Measurements from ENCODE around the gene CDH11.

The CDH11 gene

DNA sequence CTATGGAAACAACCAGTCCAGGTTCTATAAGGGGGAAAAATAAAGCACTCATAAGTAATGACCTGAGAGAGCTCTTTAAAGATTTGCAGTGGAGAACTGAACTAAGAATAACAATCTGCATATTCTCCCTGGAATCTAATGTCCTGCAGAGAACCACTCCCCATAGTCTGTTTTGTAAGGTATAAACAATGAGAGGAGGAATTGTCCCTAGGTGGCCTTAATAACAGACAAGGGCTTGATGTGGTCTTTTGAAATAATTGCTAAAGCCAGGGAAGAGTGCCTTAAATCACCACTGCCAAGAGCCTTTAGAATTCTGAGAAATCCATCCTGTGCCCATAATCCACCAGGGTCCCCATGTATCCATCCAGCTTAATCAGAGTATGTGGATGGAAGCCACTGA, 106.3 kb downstream of the CDH11 start:
- no peak for DNase-seq (ENCODE audit: low spot score)
- in situ Hi-C loops (cut with MboI; ENCODE audit: low sequenced_read_pairs, unreplicated experiment), result no loop called here
- TF ChIP-seq, protein P1, sequence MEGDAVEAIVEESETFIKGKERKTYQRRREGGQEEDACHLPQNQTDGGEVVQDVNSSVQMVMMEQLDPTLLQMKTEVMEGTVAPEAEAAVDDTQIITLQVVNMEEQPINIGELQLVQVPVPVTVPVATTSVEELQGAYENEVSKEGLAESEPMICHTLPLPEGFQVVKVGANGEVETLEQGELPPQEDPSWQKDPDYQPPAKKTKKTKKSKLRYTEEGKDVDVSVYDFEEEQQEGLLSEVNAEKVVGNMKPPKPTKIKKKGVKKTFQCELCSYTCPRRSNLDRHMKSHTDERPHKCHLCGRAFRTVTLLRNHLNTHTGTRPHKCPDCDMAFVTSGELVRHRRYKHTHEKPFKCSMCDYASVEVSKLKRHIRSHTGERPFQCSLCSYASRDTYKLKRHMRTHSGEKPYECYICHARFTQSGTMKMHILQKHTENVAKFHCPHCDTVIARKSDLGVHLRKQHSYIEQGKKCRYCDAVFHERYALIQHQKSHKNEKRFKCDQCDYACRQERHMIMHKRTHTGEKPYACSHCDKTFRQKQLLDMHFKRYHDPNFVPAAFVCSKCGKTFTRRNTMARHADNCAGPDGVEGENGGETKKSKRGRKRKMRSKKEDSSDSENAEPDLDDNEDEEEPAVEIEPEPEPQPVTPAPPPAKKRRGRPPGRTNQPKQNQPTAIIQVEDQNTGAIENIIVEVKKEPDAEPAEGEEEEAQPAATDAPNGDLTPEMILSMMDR (IDR thresholded peaks at IDR 0.05; ENCODE audit: borderline replicate concordance, control extremely low read depth, extremely low read depth, insufficient read depth, missing control alignments), result no peak

DNA sequence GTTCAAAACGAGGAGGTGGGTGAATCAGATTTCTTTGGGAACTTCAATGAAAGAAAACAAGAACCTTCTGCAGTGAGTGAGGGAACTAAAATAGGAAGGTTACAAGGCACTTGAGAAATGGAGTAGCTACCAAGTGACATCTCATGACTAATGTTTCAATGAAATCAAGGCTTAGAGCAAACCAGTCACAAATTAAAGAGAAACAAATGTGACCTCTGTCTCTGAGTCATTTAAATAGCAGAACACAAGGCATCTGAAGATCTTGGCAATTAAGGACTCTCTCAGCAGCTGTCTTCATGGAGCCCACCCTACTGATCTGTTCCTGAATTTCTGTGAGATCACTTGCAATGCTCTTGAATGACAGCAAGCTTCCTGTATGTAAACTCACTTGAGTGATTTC, 109.5 kb downstream of the CDH11 start:
- no peak for DNase-seq (ENCODE audit: low spot score)
- in situ Hi-C loops (cut with MboI; ENCODE audit: low sequenced_read_pairs, unreplicated experiment), result no loop called here
- TF ChIP-seq, protein P1 (IDR thresholded peaks at IDR 0.05; ENCODE audit: borderline replicate concordance, control extremely low read depth, extremely low read depth, insufficient read depth, missing control alignments), result no peak

DNA sequence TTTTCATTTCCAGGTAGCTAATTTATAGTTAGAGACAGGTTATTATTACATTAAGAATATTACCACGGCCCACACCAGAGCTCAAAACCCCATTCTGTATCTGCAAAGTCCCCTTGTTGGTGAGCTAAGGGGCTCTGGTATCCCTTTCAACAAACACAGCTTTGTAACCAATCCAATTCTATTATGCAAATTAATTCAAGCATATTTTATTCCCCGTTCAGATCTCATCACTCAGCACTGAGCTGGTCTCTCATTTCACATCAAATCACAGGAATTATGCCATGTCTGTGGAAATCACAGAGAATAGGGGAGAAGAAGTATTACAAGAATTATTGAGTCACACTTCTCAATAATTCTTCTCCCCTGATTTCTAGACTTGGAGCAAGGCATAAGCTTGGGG, 111.7 kb downstream of the CDH11 start:
- TF ChIP-seq, protein P1 (IDR thresholded peaks at IDR 0.05; ENCODE audit: borderline replicate concordance, control extremely low read depth, extremely low read depth, insufficient read depth, missing control alignments), result no peak
- in situ Hi-C loops (cut with MboI; ENCODE audit: low sequenced_read_pairs, unreplicated experiment), result no loop called here
- DNase-seq (ENCODE audit: low spot score), result no peak

DNA sequence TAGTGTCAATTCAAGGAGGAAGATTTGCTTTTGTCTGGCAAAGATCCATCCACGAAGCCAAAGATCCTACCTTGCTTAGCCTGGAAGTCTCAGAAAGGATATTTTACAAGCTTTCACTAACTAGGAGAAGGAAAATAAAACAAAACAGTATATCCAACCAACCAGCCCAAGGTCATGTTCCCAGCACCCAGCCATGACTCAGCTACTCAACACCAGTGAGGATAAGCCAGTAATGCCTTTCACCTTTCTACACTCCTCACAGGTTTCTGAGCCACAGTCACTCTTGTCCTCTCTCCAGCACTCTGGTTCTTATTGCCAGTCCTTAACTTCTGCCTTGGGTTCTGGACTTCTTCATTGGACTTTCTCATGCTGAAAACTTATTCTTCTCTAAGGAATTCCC, 116.2 kb downstream of the CDH11 start:
- TF ChIP-seq, protein P1 (IDR thresholded peaks at IDR 0.05; ENCODE audit: borderline replicate concordance, control extremely low read depth, extremely low read depth, insufficient read depth, missing control alignments), result no peak
- DNase-seq (ENCODE audit: low spot score), result no peak
- in situ Hi-C loops (cut with MboI; ENCODE audit: low sequenced_read_pairs, unreplicated experiment), result no loop called here

DNA sequence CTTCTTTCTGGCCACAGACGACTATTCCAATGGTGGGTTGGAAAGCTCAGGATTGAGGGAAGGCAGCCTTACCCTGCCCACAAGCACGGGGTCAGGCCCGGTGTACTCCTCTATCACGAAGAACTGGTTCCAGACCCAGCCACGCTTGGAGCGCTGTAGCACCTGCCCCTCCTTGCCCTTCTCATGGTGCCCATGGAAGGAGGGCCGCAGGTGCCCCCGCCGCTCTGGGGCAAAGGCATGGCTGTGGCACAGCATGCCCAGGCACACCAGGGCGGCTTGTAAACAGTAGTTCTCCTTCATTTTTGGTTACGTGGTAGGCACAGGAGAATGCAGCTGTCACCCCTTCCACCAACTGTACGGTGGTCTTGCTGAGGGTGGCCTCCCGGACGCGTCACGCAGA, 117.3 kb downstream of the CDH11 start:
- TF ChIP-seq, protein P1 (IDR thresholded peaks at IDR 0.05; ENCODE audit: borderline replicate concordance, control extremely low read depth, extremely low read depth, insufficient read depth, missing control alignments), result no peak
- DNase-seq (ENCODE audit: low spot score), result no peak
- in situ Hi-C loops (cut with MboI; ENCODE audit: low sequenced_read_pairs, unreplicated experiment), result no loop called here

DNA sequence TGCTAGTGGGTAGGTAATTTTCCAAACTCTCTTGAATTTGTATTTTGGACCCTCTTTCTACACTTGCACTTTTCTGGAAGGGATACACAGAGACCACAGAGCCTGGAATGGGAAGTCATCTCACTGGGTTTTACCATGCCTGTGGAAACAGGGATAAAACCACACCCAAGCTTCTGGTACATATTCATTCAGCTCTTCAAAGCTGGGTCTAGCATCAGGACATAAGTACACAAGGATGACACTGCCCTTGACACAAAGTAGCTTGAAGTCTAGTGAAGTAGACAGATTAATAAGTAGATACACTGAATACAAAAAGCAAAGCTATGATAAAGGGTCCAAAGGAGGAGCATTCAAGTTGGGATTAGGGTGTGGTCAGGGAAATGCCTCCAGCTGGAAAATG, 118.2 kb downstream of the CDH11 start:
- in situ Hi-C loops (cut with MboI; ENCODE audit: low sequenced_read_pairs, unreplicated experiment), result no loop called here
- no peak for DNase-seq (ENCODE audit: low spot score)
- TF ChIP-seq, protein P1 (IDR thresholded peaks at IDR 0.05; ENCODE audit: borderline replicate concordance, control extremely low read depth, extremely low read depth, insufficient read depth, missing control alignments), result no peak

DNA sequence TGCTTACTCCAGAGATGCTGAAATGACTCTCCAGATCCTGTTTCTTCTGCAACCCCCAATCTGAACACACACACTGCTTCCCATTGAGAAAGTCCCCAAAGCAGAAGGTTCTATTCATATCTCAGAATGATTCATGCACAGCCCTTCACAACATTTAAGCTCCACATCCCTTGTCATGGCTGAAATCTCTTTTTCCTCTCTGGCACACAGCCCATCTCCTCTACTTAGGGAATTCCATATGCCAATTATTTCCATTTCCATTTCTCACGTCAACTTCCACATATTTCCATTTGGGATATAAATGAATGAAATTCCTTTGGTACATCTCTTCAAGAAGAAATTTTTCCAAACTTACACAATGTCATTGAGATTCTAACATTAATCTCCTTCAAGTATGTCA, 119.6 kb downstream of the CDH11 start:
- DNase-seq (ENCODE audit: low spot score), result no peak
- in situ Hi-C loops (cut with MboI; ENCODE audit: low sequenced_read_pairs, unreplicated experiment), result no loop called here

More for the DNA sequence above, 119.6 kb downstream of the CDH11 start:
- TF ChIP-seq, protein P1 (IDR thresholded peaks at IDR 0.05; ENCODE audit: borderline replicate concordance, control extremely low read depth, extremely low read depth, insufficient read depth, missing control alignments), result no peak
